Heart left ventricle (tissue), 13 donors: ENCODE results near the gene TRAT1.
"Not testable (repeated sequence)": the region's sequence is repeated elsewhere in the genome, so short reads cannot be mapped to it uniquely, and the experiment has no call there.

ENCODE experiments used
- CTCF ChIP-seq, 12 donors: fragments of 200-600 bp; sonication (generic) in 4 of 12; IDR thresholded peaks; one replicate each; pipeline versions ENCODE4 v1.5.0 to v1.8.0; 2018 to 2022; ENCODE audit warnings: antibody characterized with exemption in 12 of 12, mild to moderate bottlenecking in 5 of 12
- POLR2A ChIP-seq, 2 donors: fragments of 450-650 bp; IDR thresholded peaks; one replicate each; pipeline ENCODE4 v1.6.1; 2017; ENCODE audit warnings: antibody characterized with exemption in 2 of 2, mild to moderate bottlenecking in 2 of 2, moderate library complexity in 2 of 2
- donor health status: ischemic (EF 13 %, LVEDD 7.1; RV severe dilation, severe dysfunction).
- donor health status: DM: no; HTN: yes; CAD: no.
- donor health status: DM: no; HTN: no; CAD: no.
- donor health status: ischemic (EF 25% LVEDD 6.9; RV normal size, moderate dysfunction).
- donor health status: ischemic (EF 25% LVEDD 5.7; RV mildly dilated, moderate dysfunction).
- donor health status: ischemic (EF 35%, LVEDD 5.7; RV mildly dilated, moderate dysfunction).
- donor health status: nonischemic (EF 11% LVEDD 7.7; RV severe dilation, severe dysfunction).
- donor health status: DM: yes; HTN: yes; CAD: no.
- donor health status: PGD.
- donor health status: ischemic (EF 29% LVEDD 5.4; RV normal size, mild dysfunction).
- donor health status: nonischemic (EF 23%, LVEDD 6.1; RV moderate dilation, normal function).

GRCh38 chr3:108823803-108824202 lies 1.2 kb downstream of the TRAT1 start:
- not testable (repeated sequence) for TF ChIP-seq POLR2A, CTCF (IDR thresholded peaks at IDR 0.05)
